Immature natural killer cell (primary cell): Measurements from ENCODE around the gene NBAS. TPM values are rescaled to one million over a fixed set of nuclear protein-coding genes. Genes with fewer than 3 reads are reported as not detected.
"Not testable (repeated sequence)": the region's sequence is repeated elsewhere in the genome, so short reads cannot be mapped to it uniquely, and the experiment has no call there.

ENCODE experiments used
- DNase-seq, 3 donors: peaks; one replicate each; pipeline ENCODE4 v3.0.0; 2022; ENCODE audit warnings: mixed read lengths in 1 of 3
- H3K27ac Mint-ChIP-seq, 6 donors: one replicate each; pipeline ENCODE4 v1.8.0; 2020; ENCODE audit warnings: mixed read lengths in 6 of 6, mild to moderate bottlenecking in 5 of 6, inconsistent platforms in 4 of 6, moderate library complexity in 3 of 6
- H3K27me3 Mint-ChIP-seq, 3 donors: one replicate each; pipeline ENCODE4 v1.8.0; 2020 to 2021; ENCODE audit warnings: low read depth in 3 of 3, mild to moderate bottlenecking in 3 of 3, mixed read lengths in 3 of 3, moderate library complexity in 3 of 3, inconsistent platforms in 1 of 3
- H3K36me3 Mint-ChIP-seq, 3 donors: one replicate each; pipeline ENCODE4 v1.8.0; 2020; ENCODE audit warnings: mixed read lengths in 3 of 3, inconsistent platforms in 2 of 3, mild to moderate bottlenecking in 2 of 3
- H3K4me1 Mint-ChIP-seq, 2 donors: one replicate each; pipeline ENCODE4 v1.8.0; 2020; ENCODE audit warnings: inconsistent platforms in 2 of 2, mild to moderate bottlenecking in 2 of 2, mixed read lengths in 2 of 2, moderate library complexity in 1 of 2
- H3K4me3 Mint-ChIP-seq, 5 donors: one replicate each; pipeline ENCODE4 v1.8.0; 2020; ENCODE audit warnings: mild to moderate bottlenecking in 5 of 5, mixed read lengths in 5 of 5, inconsistent platforms in 3 of 5, moderate library complexity in 3 of 5
- H3K9me3 Mint-ChIP-seq, 6 donors: one replicate each; pipeline ENCODE4 v1.8.0; 2020; ENCODE audit warnings: mild to moderate bottlenecking in 6 of 6, mixed read lengths in 6 of 6, inconsistent platforms in 4 of 6, moderate library complexity in 3 of 6
- polyA plus RNA-seq, 3 donors: library from polyadenylated mRNA; unstranded; fragments of 300-500 nt; fragmentation: Illumina TruSeq; gene quantifications; one replicate each; pipeline ENCODE4 v1.2.3, GENCODE V29; 2021

Gene NBAS
- polyA plus RNA-seq, 3 donors from 2014 or later, result 10.8 to 21.0 (median 11.6) TPM

DNA sequence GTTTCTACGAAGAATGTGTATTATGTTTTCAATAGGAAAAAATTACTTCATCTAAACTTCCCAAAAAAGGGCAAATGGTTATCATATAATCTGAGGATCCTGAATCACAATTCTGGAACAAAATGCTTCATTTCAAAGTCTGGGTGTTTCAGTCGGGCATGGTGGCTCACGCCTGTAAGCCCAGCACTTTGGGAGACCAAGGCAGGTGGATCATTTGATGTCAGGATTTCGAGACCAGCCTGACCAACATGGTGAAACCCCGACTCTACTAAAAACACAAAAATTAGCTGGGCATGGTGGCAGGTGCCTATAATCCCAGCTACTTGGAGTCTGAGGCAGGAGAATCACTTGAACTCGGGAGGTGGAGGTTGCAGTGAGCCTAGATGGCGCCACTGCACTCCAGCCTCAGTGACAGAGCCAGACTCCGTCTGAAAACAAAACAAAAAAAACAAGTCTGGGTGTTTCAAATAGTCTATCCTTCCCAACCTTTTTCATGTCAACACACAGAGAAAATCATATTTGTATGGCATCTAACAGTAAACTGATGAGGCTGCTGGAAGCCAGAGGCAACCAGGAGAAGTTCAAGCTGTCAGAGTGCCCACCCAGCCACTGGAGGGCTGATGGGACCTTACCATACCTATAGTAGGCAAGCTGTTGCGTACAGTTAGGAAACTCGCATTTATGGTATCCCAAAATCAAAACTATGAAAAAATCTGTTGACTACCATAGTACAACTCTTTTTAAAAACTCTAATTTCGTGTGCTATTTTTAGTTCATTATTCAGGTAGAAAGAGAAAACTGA, 14.6 kb downstream of the NBAS start:
- Mint-ChIP-seq H3K4me1 (peaks cover 0 to 5% of the 10 kb centered on the region in 2 donors), H3K36me3 (peaks cover 0 to 17% (median 13%) of the 10 kb centered on the region in 3 donors), H3K27ac (no peak overlapping the region), H3K4me3 (no peak overlapping the region), H3K27me3 (no peaks in the 10 kb centered on the region), H3K9me3 (no peaks in the 10 kb centered on the region)
- no peak for DNase-seq

- no peak overlapping the region for H3K27ac Mint-ChIP-seq
- no peak overlapping the region for H3K4me3 Mint-ChIP-seq
- no peaks in the 10 kb centered on the region for H3K9me3 Mint-ChIP-seq
- no peak for DNase-seq
- H3K4me1 Mint-ChIP-seq, result peaks cover 0 to 11% of the 10 kb centered on the region in 2 donors
- H3K27me3 Mint-ChIP-seq, result peaks cover 0 to 2% (median 0%) of the 10 kb centered on the region in 3 donors
- peaks cover 4 to 21% (median 12%) of the 10 kb centered on the region in 3 donors for H3K36me3 Mint-ChIP-seq
Observed at GRCh38 chr2:15544227-15544626, 16.9 kb downstream of the NBAS start.

DNA sequence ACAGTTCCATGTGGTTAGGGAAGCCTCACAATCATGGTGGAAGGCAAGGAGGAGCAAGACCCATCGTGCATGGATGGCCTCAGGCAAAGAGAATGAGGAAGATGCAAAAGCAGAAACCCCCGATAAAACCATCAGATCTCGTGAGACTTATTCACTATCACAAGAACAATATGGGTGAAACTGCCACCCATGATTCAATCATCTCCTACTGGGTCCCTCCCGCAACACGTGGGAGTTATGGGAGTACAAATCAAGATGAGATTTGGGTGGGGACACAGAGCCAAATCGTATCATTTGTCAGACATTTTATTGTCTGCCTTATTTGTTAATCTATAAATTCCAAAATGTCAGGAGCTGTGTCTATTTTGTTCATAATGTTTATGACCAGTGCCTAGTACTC, 17.6 kb downstream of the NBAS start:
- Mint-ChIP-seq H3K4me3 (no peak overlapping the region), H3K27me3 (peaks cover 0 to 2% (median 0%) of the 10 kb centered on the region in 3 donors), H3K27ac (no peak overlapping the region), H3K9me3 (no peaks in the 10 kb centered on the region), H3K36me3 (peaks cover 4 to 20% (median 5%) of the 10 kb centered on the region in 3 donors), H3K4me1 (peaks cover 0 to 11% of the 10 kb centered on the region in 2 donors)
- DNase-seq, result no peak

- H3K9me3 Mint-ChIP-seq, result no peaks in the 10 kb centered on the region
- H3K27me3 Mint-ChIP-seq, result peaks cover 0 to 2% (median 0%) of the 10 kb centered on the region in 3 donors
- DNase-seq, result no peak
- no peak overlapping the region for H3K4me3 Mint-ChIP-seq
- H3K4me1 Mint-ChIP-seq, result peaks cover 0 to 11% of the 10 kb centered on the region in 2 donors
- peaks cover 3 to 18% (median 4%) of the 10 kb centered on the region in 3 donors for H3K36me3 Mint-ChIP-seq
- H3K27ac Mint-ChIP-seq, result no peak overlapping the region
Observed at GRCh38 chr2:15543053-15543452, 18.1 kb downstream of the NBAS start.

DNA sequence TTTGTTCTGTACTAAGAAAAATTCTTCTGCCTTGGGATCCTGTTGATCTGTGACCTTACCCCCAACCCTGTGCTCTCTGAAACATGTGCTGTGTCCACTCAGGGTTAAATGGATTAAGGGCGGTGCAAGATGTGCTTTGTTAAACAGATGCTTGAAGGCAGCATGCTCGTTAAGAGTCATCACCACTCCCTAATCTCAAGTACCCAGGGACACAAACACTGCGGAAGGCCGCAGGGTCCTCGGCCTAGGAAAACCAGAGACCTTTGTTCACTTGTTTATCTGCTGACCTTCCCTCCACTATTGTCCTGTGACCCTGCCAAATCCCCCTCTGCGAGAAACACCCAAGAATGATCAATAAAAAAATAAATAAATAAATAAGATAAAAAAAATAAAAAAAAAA, 18.9 kb downstream of the NBAS start:
- DNase-seq, H3K4me3 Mint-ChIP-seq, H3K27ac Mint-ChIP-seq, H3K27me3 Mint-ChIP-seq, H3K9me3 Mint-ChIP-seq: not testable (repeated sequence)
- Mint-ChIP-seq H3K4me1 (peaks cover 0 to 11% of the 10 kb centered on the region in 2 donors), H3K36me3 (peaks cover 4 to 15% (median 7%) of the 10 kb centered on the region in 3 donors)

- not testable (repeated sequence) for DNase-seq, H3K27me3 Mint-ChIP-seq, H3K4me3 Mint-ChIP-seq, H3K9me3 Mint-ChIP-seq
- Mint-ChIP-seq H3K27ac (peak overlapping the region in 1 of 6 donors; percentile 38), H3K36me3 (peaks cover 7 to 18% (median 7%) of the 10 kb centered on the region in 3 donors), H3K4me1 (peaks cover 0 to 11% of the 10 kb centered on the region in 2 donors)
Observed at GRCh38 chr2:15540523-15540922, 20.6 kb downstream of the NBAS start.

DNA sequence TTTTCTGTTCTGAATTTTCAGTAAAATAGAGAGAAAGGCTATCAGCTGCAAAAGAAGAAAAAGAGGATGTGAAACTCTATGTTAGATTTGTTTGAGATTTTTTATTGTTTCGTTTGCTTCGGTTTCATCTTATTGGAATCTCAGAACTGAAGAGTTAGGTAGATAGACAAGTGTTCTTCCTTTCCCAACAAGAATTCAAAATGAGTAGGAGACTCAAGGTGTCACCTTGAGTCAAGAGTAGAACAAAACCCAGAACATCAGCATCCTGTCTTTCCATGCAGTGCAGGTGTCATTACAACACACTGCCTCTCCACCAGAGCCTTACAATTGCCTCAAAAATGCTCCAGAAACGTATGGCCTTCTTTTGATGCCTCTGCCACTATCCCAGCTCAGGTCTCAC, 21.1 kb downstream of the NBAS start:
- Mint-ChIP-seq H3K27ac (peak overlapping the region in 1 of 6 donors; percentile 38), H3K27me3 (peaks cover 0 to 2% (median 0%) of the 10 kb centered on the region in 3 donors), H3K4me1 (peaks cover 0 to 11% of the 10 kb centered on the region in 2 donors), H3K36me3 (peaks cover 7 to 18% (median 8%) of the 10 kb centered on the region in 3 donors), H3K9me3 (no peaks in the 10 kb centered on the region), H3K4me3 (no peak overlapping the region)
- DNase-seq, result no peak

- Mint-ChIP-seq H3K9me3 (no peaks in the 10 kb centered on the region), H3K27ac (no peak overlapping the region), H3K36me3 (peaks cover 10 to 25% (median 11%) of the 10 kb centered on the region in 3 donors), H3K4me3 (no peak overlapping the region), H3K4me1 (peaks cover 0 to 11% of the 10 kb centered on the region in 2 donors), H3K27me3 (peaks cover 0 to 2% (median 0%) of the 10 kb centered on the region in 3 donors)
- DNase-seq, result no peak
Observed at GRCh38 chr2:15538792-15539191, 22.3 kb downstream of the NBAS start.

DNA sequence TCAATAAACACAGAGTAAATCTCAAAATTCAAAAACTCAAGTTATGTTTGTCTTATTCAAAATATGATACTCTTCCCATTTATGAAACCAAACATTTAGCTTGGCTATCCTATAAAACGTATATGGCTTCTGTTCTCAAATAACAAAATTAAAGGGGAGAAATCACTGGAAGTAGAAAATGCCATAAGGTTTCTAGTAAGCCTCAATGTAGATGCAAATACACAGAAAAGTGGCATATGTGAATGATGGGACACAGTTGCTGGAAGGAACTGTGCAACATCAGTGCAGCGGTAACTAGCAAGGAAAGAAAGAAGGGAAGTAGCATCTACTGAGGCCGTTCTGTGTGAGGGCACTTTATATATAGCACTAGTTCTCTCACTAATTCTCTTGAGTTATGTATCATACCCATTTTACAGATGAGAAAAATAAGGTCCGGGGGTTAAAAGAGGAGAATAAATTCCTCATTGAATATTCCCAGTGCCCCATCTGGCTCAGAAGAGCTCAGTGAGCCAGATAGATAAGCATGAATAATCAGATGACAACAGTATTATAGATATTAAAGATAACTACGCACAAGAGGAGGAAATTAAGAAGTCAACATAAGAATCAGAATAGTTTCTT, 27.2 kb downstream of the NBAS start:
- Mint-ChIP-seq H3K27ac (no peak overlapping the region), H3K27me3 (no peaks in the 10 kb centered on the region), H3K4me1 (no peaks in the 10 kb centered on the region), H3K4me3 (no peak overlapping the region), H3K36me3 (peaks cover 26 to 32% (median 30%) of the 10 kb centered on the region in 3 donors), H3K9me3 (no peaks in the 10 kb centered on the region)
- DNase-seq, result no peak

GRCh38 chr2:15532996-15533395, 28.1 kb downstream of the NBAS start:
- H3K36me3 Mint-ChIP-seq, result peaks cover 26 to 31% (median 30%) of the 10 kb centered on the region in 3 donors
- H3K27me3 Mint-ChIP-seq, result no peaks in the 10 kb centered on the region
- H3K27ac Mint-ChIP-seq, result no peak overlapping the region
- no peak overlapping the region for H3K4me3 Mint-ChIP-seq
- H3K4me1 Mint-ChIP-seq, result no peaks in the 10 kb centered on the region
- H3K9me3 Mint-ChIP-seq, result no peaks in the 10 kb centered on the region
- no peak for DNase-seq

DNA sequence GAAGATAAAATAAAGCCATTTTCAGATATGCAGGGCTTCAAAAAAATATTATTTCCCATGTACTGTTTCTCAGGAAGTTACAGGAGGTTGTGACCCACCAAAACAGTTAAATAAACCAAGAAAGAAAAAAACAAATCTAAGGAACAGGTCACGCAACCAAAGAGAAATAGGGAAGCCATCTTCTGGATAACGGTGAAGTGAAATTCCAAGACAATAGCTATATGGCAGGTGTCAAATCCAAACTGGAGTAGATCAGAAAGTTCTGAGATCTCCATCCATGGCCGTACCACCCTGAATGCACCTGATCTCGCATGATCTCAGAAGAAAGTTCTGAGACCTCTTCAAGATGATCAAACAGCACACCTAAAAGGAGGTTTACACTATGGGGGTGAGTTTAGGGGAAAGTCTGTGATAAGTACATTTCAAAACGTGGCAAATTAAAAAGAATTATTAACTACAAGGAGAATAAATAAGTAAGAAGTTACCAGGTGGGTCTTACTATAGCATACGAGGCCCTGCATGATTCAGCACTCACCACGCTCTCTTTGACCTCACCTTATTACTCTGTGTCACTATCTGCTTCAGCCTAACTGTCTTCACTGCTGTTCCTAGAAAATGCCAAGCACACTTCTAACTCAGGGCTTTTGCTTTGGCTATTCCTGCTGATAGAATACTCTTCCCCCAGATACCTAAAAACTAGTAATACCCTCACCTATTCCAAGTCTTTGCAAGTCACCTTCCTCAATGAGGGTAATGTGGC, 29.9 kb downstream of the NBAS start:
- no peak overlapping the region for H3K4me3 Mint-ChIP-seq
- no peaks in the 10 kb centered on the region for H3K4me1 Mint-ChIP-seq
- H3K27me3 Mint-ChIP-seq, result no peaks in the 10 kb centered on the region
- H3K36me3 Mint-ChIP-seq, result peaks cover 30 to 36% (median 34%) of the 10 kb centered on the region in 3 donors
- no peaks in the 10 kb centered on the region for H3K9me3 Mint-ChIP-seq
- H3K27ac Mint-ChIP-seq, result no peak overlapping the region
- DNase-seq, result no peak

- peaks cover 34 to 45% (median 35%) of the 10 kb centered on the region in 3 donors for H3K36me3 Mint-ChIP-seq
Observed at GRCh38 chr2:15527074-15527739, 33.9 kb downstream of the NBAS start.

GRCh38 chr2:15521641-15522181, 39.4 kb downstream of the NBAS start:
- H3K27me3 Mint-ChIP-seq, result peaks cover 0 to 1% (median 0%) of the 10 kb centered on the region in 3 donors
- no peaks in the 10 kb centered on the region for H3K9me3 Mint-ChIP-seq
- no peak overlapping the region for H3K27ac Mint-ChIP-seq
- peaks cover 0 to 8% of the 10 kb centered on the region in 2 donors for H3K4me1 Mint-ChIP-seq
- DNase-seq, result no peak
- H3K36me3 Mint-ChIP-seq, result peaks cover 26 to 41% (median 36%) of the 10 kb centered on the region in 3 donors
- no peak overlapping the region for H3K4me3 Mint-ChIP-seq

More at GRCh38 chr2:15527074-15527739, 33.9 kb downstream of the NBAS start:
- DNase-seq, result no peak
- Mint-ChIP-seq H3K4me1 (peaks cover 0 to under 1% of the 10 kb centered on the region in 2 donors), H3K27ac (no peak overlapping the region), H3K9me3 (no peaks in the 10 kb centered on the region), H3K4me3 (no peak overlapping the region), H3K27me3 (peaks cover 0 to 1% (median 0%) of the 10 kb centered on the region in 3 donors)
